Measurements from ENCODE around the gene PCF11.
A peak's percentile ranks its signal among the peaks of the same experiment; 100 is the strongest.

Gene PCF11

GRCh38 chr11:83193315-83194280, 36.7 kb downstream of the PCF11 start, which contains the start of gene ANKRD42:
Gene ANKRD42, plus strand, starts transcription at chr11:83193712. Its CDS starts 959 bp downstream, at chr11:83194671.
- TF ChIP-seq TCF12 (IDR thresholded peaks at IDR 0.05; ENCODE audit: low read depth) = peak; percentile 45; the same call in 1 of the 2 replicates
- TF ChIP-seq TAF1 (IDR thresholded peaks at IDR 0.05; ENCODE audit: low read depth) = peak; percentile 81
- TF ChIP-seq, protein P1, sequence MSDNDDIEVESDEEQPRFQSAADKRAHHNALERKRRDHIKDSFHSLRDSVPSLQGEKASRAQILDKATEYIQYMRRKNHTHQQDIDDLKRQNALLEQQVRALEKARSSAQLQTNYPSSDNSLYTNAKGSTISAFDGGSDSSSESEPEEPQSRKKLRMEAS (IDR thresholded peaks at IDR 0.05) = peak; percentile 67; the same call in 1 of the 2 replicates
- no peak for TF ChIP-seq YY1 (IDR thresholded peaks at IDR 0.05; ENCODE audit: low read depth)
- TF ChIP-seq ZBTB7A (IDR thresholded peaks at IDR 0.05; ENCODE audit: low read depth) = no peak
- TF ChIP-seq, protein P2, sequence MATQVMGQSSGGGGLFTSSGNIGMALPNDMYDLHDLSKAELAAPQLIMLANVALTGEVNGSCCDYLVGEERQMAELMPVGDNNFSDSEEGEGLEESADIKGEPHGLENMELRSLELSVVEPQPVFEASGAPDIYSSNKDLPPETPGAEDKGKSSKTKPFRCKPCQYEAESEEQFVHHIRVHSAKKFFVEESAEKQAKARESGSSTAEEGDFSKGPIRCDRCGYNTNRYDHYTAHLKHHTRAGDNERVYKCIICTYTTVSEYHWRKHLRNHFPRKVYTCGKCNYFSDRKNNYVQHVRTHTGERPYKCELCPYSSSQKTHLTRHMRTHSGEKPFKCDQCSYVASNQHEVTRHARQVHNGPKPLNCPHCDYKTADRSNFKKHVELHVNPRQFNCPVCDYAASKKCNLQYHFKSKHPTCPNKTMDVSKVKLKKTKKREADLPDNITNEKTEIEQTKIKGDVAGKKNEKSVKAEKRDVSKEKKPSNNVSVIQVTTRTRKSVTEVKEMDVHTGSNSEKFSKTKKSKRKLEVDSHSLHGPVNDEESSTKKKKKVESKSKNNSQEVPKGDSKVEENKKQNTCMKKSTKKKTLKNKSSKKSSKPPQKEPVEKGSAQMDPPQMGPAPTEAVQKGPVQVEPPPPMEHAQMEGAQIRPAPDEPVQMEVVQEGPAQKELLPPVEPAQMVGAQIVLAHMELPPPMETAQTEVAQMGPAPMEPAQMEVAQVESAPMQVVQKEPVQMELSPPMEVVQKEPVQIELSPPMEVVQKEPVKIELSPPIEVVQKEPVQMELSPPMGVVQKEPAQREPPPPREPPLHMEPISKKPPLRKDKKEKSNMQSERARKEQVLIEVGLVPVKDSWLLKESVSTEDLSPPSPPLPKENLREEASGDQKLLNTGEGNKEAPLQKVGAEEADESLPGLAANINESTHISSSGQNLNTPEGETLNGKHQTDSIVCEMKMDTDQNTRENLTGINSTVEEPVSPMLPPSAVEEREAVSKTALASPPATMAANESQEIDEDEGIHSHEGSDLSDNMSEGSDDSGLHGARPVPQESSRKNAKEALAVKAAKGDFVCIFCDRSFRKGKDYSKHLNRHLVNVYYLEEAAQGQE (IDR thresholded peaks at IDR 0.05; ENCODE audit: low read depth) = no peak
- peak; percentile 78 for TF ChIP-seq CREB1 (IDR thresholded peaks at IDR 0.05; ENCODE audit: low read depth)

- no peak for TF ChIP-seq FOXM1 (IDR thresholded peaks at IDR 0.05; ENCODE audit: borderline replicate concordance, low read depth)
- TF ChIP-seq, protein P2 (IDR thresholded peaks at IDR 0.05; ENCODE audit: low read depth) = no peak
- no peak for TF ChIP-seq CEBPB (IDR thresholded peaks at IDR 0.05)
- no peak for TF ChIP-seq USF1 (IDR thresholded peaks at IDR 0.05)
- no peak for TF ChIP-seq YY1 (IDR thresholded peaks at IDR 0.05; ENCODE audit: low read depth)
- TF ChIP-seq, protein P1 (IDR thresholded peaks at IDR 0.05) = no peak
These were observed 37.6 kb downstream of the PCF11 start for GRCh38 chr11:83194281-83195142.

DNA sequence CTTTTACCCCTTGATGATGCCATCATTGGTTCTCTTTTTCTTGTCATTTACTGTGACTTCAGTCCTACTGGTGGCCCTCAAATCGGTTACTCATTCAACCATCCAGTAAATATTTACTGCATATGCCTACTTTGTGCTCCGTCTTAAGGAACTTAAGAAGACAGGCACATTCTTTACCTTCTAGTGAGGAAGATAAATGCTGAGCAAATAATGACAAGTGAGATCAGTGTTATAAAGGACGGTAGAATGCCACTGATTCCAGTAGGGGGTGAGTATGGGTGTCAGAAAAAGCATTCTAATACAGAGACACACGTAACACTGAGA, 38.2 kb downstream of the PCF11 start:
- TF ChIP-seq, protein P2 (IDR thresholded peaks at IDR 0.05; ENCODE audit: low read depth) = no peak
- TF ChIP-seq TAF1 (IDR thresholded peaks at IDR 0.05; ENCODE audit: low read depth) (no peak), USF1 (IDR thresholded peaks at IDR 0.05) (no peak), NFIC (IDR thresholded peaks at IDR 0.05) (no peak), EGR1 (IDR thresholded peaks at IDR 0.05) (no peak), TEAD4 (IDR thresholded peaks at IDR 0.05) (no peak), TCF12 (IDR thresholded peaks at IDR 0.05; ENCODE audit: low read depth) (no peak), ZBTB7A (IDR thresholded peaks at IDR 0.05; ENCODE audit: low read depth) (no peak), FOXM1 (IDR thresholded peaks at IDR 0.05; ENCODE audit: borderline replicate concordance, low read depth) (no peak), EP300 (IDR thresholded peaks at IDR 0.05; ENCODE audit: borderline replicate concordance) (no peak), RAD21 (IDR thresholded peaks at IDR 0.05; ENCODE audit: low read depth) (no peak), YY1 (IDR thresholded peaks at IDR 0.05; ENCODE audit: low read depth) (no peak), CEBPB (IDR thresholded peaks at IDR 0.05) (no peak), CREB1 (IDR thresholded peaks at IDR 0.05; ENCODE audit: low read depth) (no peak)
- TF ChIP-seq, protein P1 (IDR thresholded peaks at IDR 0.05) = no peak
